Esophagus muscularis mucosa (tissue), 4 donors: ENCODE data around the gene ARPIN.

Experiments
- CTCF ChIP-seq, 3 experiments: fragments of 200-600 bp in 2 of 3; fragments of 450-650 bp in 1 of 3; sonication (generic) in 2 of 3; IDR thresholded peaks; one replicate each; pipeline ENCODE4 v1.5.1; 2017 to 2019; ENCODE audit warnings: antibody characterized with exemption in 3 of 3, mild to moderate bottlenecking in 2 of 3, moderate library complexity in 1 of 3
- EP300 ChIP-seq: sonication (generic); formaldehyde crosslinking; IDR thresholded peaks from one replicate; pipeline ENCODE4 v1.6.1; 2017; ENCODE audit warnings: antibody characterized with exemption
- POLR2A ChIP-seq: fragments of 450-650 bp; IDR thresholded peaks from one replicate; pipeline ENCODE4 v1.6.1; 2017; ENCODE audit warnings: antibody characterized with exemption, moderate library complexity, mild to moderate bottlenecking, low read depth

GRCh38 chr15:89870006-89870405 is 42.7 kb downstream of the ARPIN start:
- no peak for TF ChIP-seq POLR2A
- TF ChIP-seq CTCF (IDR thresholded peaks at IDR 0.05), result no peak
- no peak for TF ChIP-seq EP300
